Peyer's patch (tissue), 4 donors: ENCODE measurements around the gene VSTM4.

Source experiments
- CTCF ChIP-seq, 6 experiments: fragments of 450-650 bp in 4 of 6; fragments of 200-600 bp in 2 of 6; sonication (generic) in 1 of 6; IDR thresholded peaks; one replicate each; pipeline ENCODE4 v1.5.1; 2017 to 2019; ENCODE audit warnings: antibody characterized with exemption in 6 of 6, mild to moderate bottlenecking in 3 of 6, moderate library complexity in 1 of 6
- POLR2A ChIP-seq, 2 donors: fragments of 450-650 bp; IDR thresholded peaks; one replicate each; pipeline ENCODE4 v1.5.1; 2017; ENCODE audit warnings: antibody characterized with exemption in 2 of 2, mild to moderate bottlenecking in 2 of 2, moderate library complexity in 2 of 2

- TF ChIP-seq CTCF (IDR thresholded peaks at IDR 0.05) (no peak), POLR2A (IDR thresholded peaks at IDR 0.05) (no peak)
Measured at GRCh38 chr10:49133706-49134248, 18.5 kb upstream of the VSTM4 start, which contains the start of gene FAM170B.
